Pancreas (tissue), 10 donors: ENCODE measurements around the gene SETBP1. TPM values are rescaled to one million over a fixed set of nuclear protein-coding genes. Genes with fewer than 3 reads are reported as not detected.
A peak's percentile ranks its signal among the peaks of the same experiment; 100 is the strongest.

ENCODE experiments used
- ATAC-seq, 4 donors: fragments of 200-7000 bp; cut with Tn5 transposase; one replicate each; pipeline versions ENCODE4 v1.8.0 to v1.9.1; 2020; ENCODE audit warnings: mild to moderate bottlenecking in 4 of 4, moderate library complexity in 4 of 4
- DNase-seq, 6 donors: peaks; one replicate each; pipeline ENCODE4 v3.0.0-alpha.2; 2020
- FAIRE-seq: peaks from 2 replicates; lab custom pipeline; 2012; peaks lifted over from hg19 to GRCh38; lab: Jason Lieb, UNC
- H3K27ac ChIP-seq, 4 donors: fragments of 200-600 bp; sonication (generic); 1 replicate in 3 of 4; 2 replicates in 1 of 4; pipeline versions ENCODE4 v1.5.0 to v1.8.0; 2020
- H3K27me3 ChIP-seq, 4 donors: fragments of 200-600 bp; one replicate each; pipeline ENCODE4 v1.8.0; 2021
- H3K36me3 ChIP-seq, 3 donors: fragments of 200-600 bp; sonication (generic) in 1 of 3; one replicate each; pipeline versions ENCODE4 v1.5.0 to v1.8.0; 2020 to 2021
- H3K4me1 ChIP-seq, 3 donors: fragments of 200-600 bp; one replicate each; pipeline ENCODE4 v1.8.0; 2021
- H3K4me3 ChIP-seq, 4 donors: fragments of 200-600 bp; sonication (generic) in 2 of 4; one replicate each; pipeline versions ENCODE4 v1.5.0 to v1.8.0; 2020 to 2021
- H3K9me3 ChIP-seq, 4 donors: fragments of 200-600 bp; one replicate each; pipeline ENCODE4 v1.8.0; 2021
- CTCF ChIP-seq, 4 donors: fragments of 200-600 bp; sonication (generic) in 3 of 4; IDR thresholded peaks; one replicate each; pipeline versions ENCODE4 v1.5.0 to v1.8.0; 2021; ENCODE audit warnings: antibody characterized with exemption in 4 of 4
- WGBS, 2 donors: extraction: QIAGEN DNeasy Blood & Tissue Kit; methylation state at CpG; one replicate each; pipeline ENCODE4 v1.1.7; 2013; 5-methylcytosine and 5-hydroxymethylcytosine counted together
- intact Hi-C, 3 donors: fragments of 100-400 bp; cut with DNase I; formaldehyde crosslinking; loops; one replicate each; pipeline versions ENCODE4 v1.11.1 to v1.14.2; 2022
- polyA plus RNA-seq, 2 donors: library from polyadenylated mRNA; stranded (reverse); fragments of 200-250 nt; gene quantifications; one replicate each; pipeline ENCODE4 v1.2.3, GENCODE V29; 2013
- total RNA-seq, 6 donors: library from RNA; stranded (reverse); fragmentation: NEBNext Ultra II Directional in 4 of 6; extraction: Animal tissue kit (Norgen Biotek cat#: 25700) in 4 of 6; gene quantifications; one replicate each; pipeline versions ENCODE4 v1.2.1 to v1.2.4, GENCODE V29; 2021 to 2023
- donor health status: healthy with polysubstance abuse.
- donor health status: DM: no; HTN: no; CAD: no; lungs with moderate emphysema.
- donor health status: DM: no; HTN: no; CAD: no.
- donor health status: control.
- donor health status: control.
- donor health status: Bipolar disorder and iron deficiency.
- donor health status: DM: yes; HTN: yes; CAD: no.
- donor health status: DM: no; HTN: no; CAD: no.
- donor health status: DM: no; HTN: no; CAD: no.
- donor health status: DM: yes; HTN: yes; CAD: no.

SETBP1 gene
- total and polyA plus RNA-seq, 8 donors: 3.9 to 24.0 (median 18.1) TPM

GRCh38 chr18:44793685-44794084 lies 113.0 kb downstream of the SETBP1 start:
- Histone ChIP-seq H3K4me1 (peaks cover 26 to 49% (median 36%) of the 10 kb centered on the region in 3 donors), H3K4me3 (no peak overlapping the region), H3K27ac (no peak overlapping the region), H3K9me3 (no peaks in the 10 kb centered on the region), H3K36me3 (no peaks in the 10 kb centered on the region), H3K27me3 (no peaks in the 10 kb centered on the region)
- no peak for TF ChIP-seq CTCF (IDR thresholded peaks at IDR 0.05)
- 94 to 95% methylated on average over 1 of the region's 1 CpG for WGBS, 2 donors
- DNase-seq (no peak), FAIRE-seq (no peak), ATAC-seq (no peak)
- intact Hi-C loops: no loop called here

DNA sequence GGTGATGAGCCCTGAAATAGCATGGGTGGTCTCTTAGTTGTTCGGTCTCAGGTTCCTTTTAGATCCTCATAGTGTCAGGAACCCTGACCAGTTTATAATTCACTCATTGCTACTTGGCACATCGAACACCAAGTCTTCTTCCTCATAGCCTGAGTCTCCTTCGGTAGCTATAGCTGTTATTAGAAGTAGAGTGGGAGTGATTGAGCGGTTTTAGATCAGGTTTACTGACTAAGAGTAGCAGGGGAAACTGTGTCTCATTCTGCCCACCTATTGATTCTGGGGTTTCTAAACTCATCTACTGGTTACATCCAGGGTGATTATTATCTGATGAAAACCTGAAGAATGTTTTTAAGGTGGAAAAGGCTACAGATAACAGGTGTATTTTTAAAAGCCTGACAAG lies 114.6 kb downstream of the SETBP1 start:
- no peak for TF ChIP-seq CTCF (IDR thresholded peaks at IDR 0.05)
- ATAC-seq (no peak), DNase-seq (no peak), FAIRE-seq (no peak)
- Histone ChIP-seq H3K4me3 (no peak overlapping the region), H3K27ac (peak overlapping the region in 1 of 4 donors; percentile 83), H3K9me3 (no peaks in the 10 kb centered on the region), H3K27me3 (no peaks in the 10 kb centered on the region), H3K36me3 (no peaks in the 10 kb centered on the region), H3K4me1 (peaks cover 24 to 54% (median 43%) of the 10 kb centered on the region in 3 donors)
- intact Hi-C loops: no loop called here
- WGBS, 2 donors: 93 to 96% methylated on average over 4 of the region's 4 CpGs

GRCh38 chr18:44796429-44797428 lies 116.0 kb downstream of the SETBP1 start:
- no peak for TF ChIP-seq CTCF (IDR thresholded peaks at IDR 0.05)
- DNase-seq (peak in 2 of 6 donors; percentile 32 to 41), ATAC-seq (peak; percentile 32 to 63 (median 40)), FAIRE-seq (no peak)
- Histone ChIP-seq H3K27me3 (no peaks in the 10 kb centered on the region), H3K4me3 (no peak overlapping the region), H3K27ac (peak overlapping the region; percentile 32 to 85 (median 60)), H3K36me3 (no peaks in the 10 kb centered on the region), H3K4me1 (peaks cover 19 to 47% (median 42%) of the 10 kb centered on the region in 3 donors), H3K9me3 (no peaks in the 10 kb centered on the region)
- WGBS, 2 donors: 54 to 65% methylated on average over 6 of the region's 6 CpGs
- intact Hi-C loops: no loop called here

DNA sequence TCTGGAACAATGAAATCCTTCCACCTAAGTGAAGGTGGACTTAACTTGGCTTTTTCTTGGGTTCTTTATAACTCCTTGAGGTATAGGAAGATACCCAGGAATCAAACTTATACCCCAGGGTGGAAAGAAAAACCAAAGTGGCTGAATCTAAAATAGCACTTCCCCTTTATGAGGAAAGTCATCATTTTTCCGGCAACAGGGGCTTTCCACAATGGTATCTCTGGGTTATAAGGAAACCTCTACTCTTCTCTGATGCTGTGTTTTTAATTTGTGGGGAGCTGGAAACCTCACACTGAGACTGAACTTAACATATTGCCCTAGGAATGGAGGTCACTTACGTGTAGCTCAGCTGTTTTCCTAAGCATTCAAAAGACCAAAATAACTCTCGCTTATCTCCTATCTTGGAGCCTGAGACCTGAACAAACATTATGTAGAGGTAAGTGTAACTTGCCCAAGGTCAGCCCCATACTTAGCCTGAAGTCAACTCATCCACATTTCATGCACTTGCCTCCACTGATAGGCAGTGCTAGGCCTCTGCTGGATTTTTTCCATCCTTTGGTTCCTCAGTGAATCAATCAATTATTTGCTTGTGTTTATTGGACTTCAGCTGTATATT lies 117.9 kb downstream of the SETBP1 start:
- H3K4me3 ChIP-seq: no peak overlapping the region
- no peaks in the 10 kb centered on the region for H3K27me3 ChIP-seq
- peak; percentile 67 to 82 (median 79) for ATAC-seq
- H3K4me1 ChIP-seq: peaks cover 29 to 58% (median 52%) of the 10 kb centered on the region in 3 donors
- intact Hi-C loops: no loop called here
- H3K9me3 ChIP-seq: no peaks in the 10 kb centered on the region
- WGBS, 2 donors: 13 to 16% methylated on average over 3 of the region's 3 CpGs
- no peaks in the 10 kb centered on the region for H3K36me3 ChIP-seq
- FAIRE-seq: no peak
- H3K27ac ChIP-seq: peak overlapping the region; percentile 26 to 85 (median 57)
- no peak for TF ChIP-seq CTCF (IDR thresholded peaks at IDR 0.05)
- DNase-seq: peak in 3 of 6 donors; percentile 41 to 77 (median 73)
